ENCODE measurements around the gene CDKAL1.

Gene CDKAL1

DNA sequence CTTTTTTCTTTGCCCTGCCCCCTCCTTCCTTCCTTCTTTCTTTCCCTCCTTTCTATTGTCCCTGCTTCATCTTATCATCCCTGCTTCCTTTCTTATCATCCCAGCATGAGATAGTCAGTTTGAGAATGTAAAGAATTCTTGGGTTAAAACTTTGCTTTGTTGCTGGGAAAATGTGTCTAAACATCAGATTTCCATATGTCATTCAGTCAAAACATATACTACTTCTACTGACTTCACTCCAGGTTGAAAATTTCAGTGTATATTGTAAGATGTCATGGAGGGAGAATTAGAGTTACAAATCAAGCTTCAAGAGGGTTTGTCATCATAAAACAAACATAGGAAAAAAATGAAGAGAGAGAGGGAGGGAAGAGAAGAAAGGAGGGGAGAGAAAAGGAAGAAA is 700.9 kb downstream of the CDKAL1 start:
- Histone ChIP-seq H3K9me3 (replicated peaks in 1 of 2; ENCODE audit: control insufficient read depth in 2 of 2, insufficient read depth in 1 of 2, low read depth in 1 of 2, low read length in 2 of 2) (peaks cover 1 to 20% of the 10 kb centered on the region in 2 donors), H3K27ac (replicated peaks; ENCODE audit: low read length) (no peak overlapping the region), H3K4ac (ENCODE audit: low read length) (no peak overlapping the region), H3K27me3 (ENCODE audit: control insufficient read depth in 3 of 3, insufficient read depth in 3 of 3, low read depth in 1 of 3, low read length in 3 of 3) (no peaks in the 10 kb centered on the region), H3K18ac (ENCODE audit: low read length) (no peak overlapping the region), H3K14ac (ENCODE audit: low read length) (no peak overlapping the region), H2AK5ac (ENCODE audit: low read depth, low read length) (no peak overlapping the region), H3K4me3 (ENCODE audit: low read length in 2 of 2) (no peak overlapping the region), H2BK12ac (ENCODE audit: low read length) (no peak overlapping the region), H2BK15ac (ENCODE audit: low read length) (no peak overlapping the region), H3K36me3 (replicated peaks in 1 of 2; ENCODE audit: control insufficient read depth in 2 of 2, insufficient read depth in 2 of 2, low read length in 2 of 2) (peaks cover 0 to 15% of the 10 kb centered on the region in 2 donors), H2BK5ac (ENCODE audit: low read length) (no peak overlapping the region), H3K4me2 (ENCODE audit: insufficient read depth, low read length, poor library complexity, severe bottlenecking) (no peak overlapping the region), H2BK120ac (ENCODE audit: low read depth, low read length) (no peak overlapping the region), H3K79me1 (ENCODE audit: low read depth, low read length) (no peaks in the 10 kb centered on the region), H4K8ac (ENCODE audit: low read depth, low read length) (no peak overlapping the region), H3K9ac (ENCODE audit: low read depth, low read length, poor library complexity) (no peak overlapping the region), H3K23ac (ENCODE audit: low read depth, low read length, poor library complexity) (no peak overlapping the region), H4K91ac (ENCODE audit: low read depth, low read length, poor library complexity) (no peak overlapping the region), H3K4me1 (ENCODE audit: control insufficient read depth in 2 of 2, insufficient read depth in 1 of 2, low read depth in 1 of 2, low read length in 2 of 2) (no peaks in the 10 kb centered on the region), H2AFZ (ENCODE audit: low read length) (no peak overlapping the region)
- no peak for DNase-seq (ENCODE audit: low spot score)

DNA sequence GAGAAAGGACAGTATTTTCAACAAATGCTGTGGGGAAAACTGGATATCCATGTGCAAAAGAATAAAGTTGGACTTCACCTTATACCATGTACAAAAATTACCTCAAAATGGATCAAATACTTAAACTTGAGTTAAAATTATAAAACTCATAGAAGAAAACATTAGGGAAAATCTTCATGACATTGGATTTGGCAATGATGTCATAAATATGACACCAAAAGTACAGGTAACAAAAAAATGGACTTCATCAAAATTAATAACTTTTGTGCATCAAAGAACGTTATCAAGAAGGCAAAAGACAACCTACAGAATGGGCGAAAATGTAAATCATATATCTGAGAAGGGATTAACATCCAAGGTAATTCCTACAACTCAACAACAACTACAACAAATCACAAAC is 704.0 kb downstream of the CDKAL1 start:
- Histone ChIP-seq H4K91ac (ENCODE audit: low read depth, low read length, poor library complexity) (no peak overlapping the region), H3K18ac (ENCODE audit: low read length) (no peak overlapping the region), H3K36me3 (replicated peaks in 1 of 2; ENCODE audit: control insufficient read depth in 2 of 2, insufficient read depth in 2 of 2, low read length in 2 of 2) (no peaks in the 10 kb centered on the region), H3K4ac (ENCODE audit: low read length) (no peak overlapping the region), H2BK5ac (ENCODE audit: low read length) (no peak overlapping the region), H3K79me1 (ENCODE audit: low read depth, low read length) (no peaks in the 10 kb centered on the region), H3K27me3 (ENCODE audit: control insufficient read depth in 3 of 3, insufficient read depth in 3 of 3, low read depth in 1 of 3, low read length in 3 of 3) (no peaks in the 10 kb centered on the region), H3K27ac (replicated peaks; ENCODE audit: low read length) (no peak overlapping the region), H4K8ac (ENCODE audit: low read depth, low read length) (no peak overlapping the region), H2BK120ac (ENCODE audit: low read depth, low read length) (no peak overlapping the region), H3K4me3 (ENCODE audit: low read length in 2 of 2) (no peak overlapping the region), H2AFZ (ENCODE audit: low read length) (no peak overlapping the region), H3K9ac (ENCODE audit: low read depth, low read length, poor library complexity) (no peak overlapping the region), H3K4me1 (ENCODE audit: control insufficient read depth in 2 of 2, insufficient read depth in 1 of 2, low read depth in 1 of 2, low read length in 2 of 2) (no peaks in the 10 kb centered on the region), H3K9me3 (replicated peaks in 1 of 2; ENCODE audit: control insufficient read depth in 2 of 2, insufficient read depth in 1 of 2, low read depth in 1 of 2, low read length in 2 of 2) (peaks cover 1 to 18% of the 10 kb centered on the region in 2 donors), H3K4me2 (ENCODE audit: insufficient read depth, low read length, poor library complexity, severe bottlenecking) (no peak overlapping the region), H3K14ac (ENCODE audit: low read length) (no peak overlapping the region), H2BK12ac (ENCODE audit: low read length) (no peak overlapping the region), H3K23ac (ENCODE audit: low read depth, low read length, poor library complexity) (no peak overlapping the region), H2AK5ac (ENCODE audit: low read depth, low read length) (no peak overlapping the region), H2BK15ac (ENCODE audit: low read length) (no peak overlapping the region)
- no peak for DNase-seq (ENCODE audit: low spot score)
- WGBS, 2 donors (ENCODE audit: extremely low coverage in 2 of 2, insufficient read length in 2 of 2, insufficient replicate concordance in 1 of 2) = no CpG with 5 or more reads among the region's 2 CpGs

DNA sequence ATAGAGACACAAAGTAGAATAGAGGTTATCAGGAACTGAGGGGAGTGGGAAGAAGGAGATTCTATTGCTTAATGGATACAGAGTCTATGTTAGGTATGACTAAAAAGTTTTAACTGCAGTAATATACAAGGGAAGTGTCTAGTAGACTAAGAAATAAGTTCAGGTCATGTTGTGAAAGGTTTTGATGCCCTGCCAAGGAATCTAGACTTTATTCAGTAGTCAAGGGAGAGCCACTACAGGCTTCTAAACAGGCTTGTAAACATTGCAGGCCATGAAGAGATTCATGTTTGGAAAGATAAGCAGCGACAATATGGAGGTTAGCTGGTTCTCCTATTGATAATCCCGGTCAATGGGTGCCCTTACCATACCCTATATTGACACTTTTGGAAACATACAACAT is 706.5 kb downstream of the CDKAL1 start:
- Histone ChIP-seq H3K4ac (ENCODE audit: low read length) (no peak overlapping the region), H3K79me1 (ENCODE audit: low read depth, low read length) (no peaks in the 10 kb centered on the region), H3K27ac (replicated peaks; ENCODE audit: low read length) (no peak overlapping the region), H3K4me3 (ENCODE audit: low read length in 2 of 2) (no peak overlapping the region), H4K91ac (ENCODE audit: low read depth, low read length, poor library complexity) (no peak overlapping the region), H2BK15ac (ENCODE audit: low read length) (no peak overlapping the region), H3K9ac (ENCODE audit: low read depth, low read length, poor library complexity) (no peak overlapping the region), H3K23ac (ENCODE audit: low read depth, low read length, poor library complexity) (no peak overlapping the region), H2BK12ac (ENCODE audit: low read length) (no peak overlapping the region), H3K9me3 (replicated peaks in 1 of 2; ENCODE audit: control insufficient read depth in 2 of 2, insufficient read depth in 1 of 2, low read depth in 1 of 2, low read length in 2 of 2) (peaks cover 0 to 14% of the 10 kb centered on the region in 2 donors), H2AK5ac (ENCODE audit: low read depth, low read length) (no peak overlapping the region), H3K18ac (ENCODE audit: low read length) (no peak overlapping the region), H3K4me2 (ENCODE audit: insufficient read depth, low read length, poor library complexity, severe bottlenecking) (no peak overlapping the region), H3K14ac (ENCODE audit: low read length) (no peak overlapping the region), H3K4me1 (ENCODE audit: control insufficient read depth in 2 of 2, insufficient read depth in 1 of 2, low read depth in 1 of 2, low read length in 2 of 2) (no peaks in the 10 kb centered on the region), H2BK120ac (ENCODE audit: low read depth, low read length) (no peak overlapping the region), H4K8ac (ENCODE audit: low read depth, low read length) (no peak overlapping the region), H2AFZ (ENCODE audit: low read length) (no peak overlapping the region), H3K27me3 (ENCODE audit: control insufficient read depth in 3 of 3, insufficient read depth in 3 of 3, low read depth in 1 of 3, low read length in 3 of 3) (no peaks in the 10 kb centered on the region), H2BK5ac (ENCODE audit: low read length) (no peak overlapping the region), H3K36me3 (replicated peaks in 1 of 2; ENCODE audit: control insufficient read depth in 2 of 2, insufficient read depth in 2 of 2, low read length in 2 of 2) (no peaks in the 10 kb centered on the region)
- no CpG with 5 or more reads among the region's 2 CpGs for WGBS, 2 donors (ENCODE audit: extremely low coverage in 2 of 2, insufficient read length in 2 of 2, insufficient replicate concordance in 1 of 2)
- DNase-seq (ENCODE audit: low spot score) = no peak

DNA sequence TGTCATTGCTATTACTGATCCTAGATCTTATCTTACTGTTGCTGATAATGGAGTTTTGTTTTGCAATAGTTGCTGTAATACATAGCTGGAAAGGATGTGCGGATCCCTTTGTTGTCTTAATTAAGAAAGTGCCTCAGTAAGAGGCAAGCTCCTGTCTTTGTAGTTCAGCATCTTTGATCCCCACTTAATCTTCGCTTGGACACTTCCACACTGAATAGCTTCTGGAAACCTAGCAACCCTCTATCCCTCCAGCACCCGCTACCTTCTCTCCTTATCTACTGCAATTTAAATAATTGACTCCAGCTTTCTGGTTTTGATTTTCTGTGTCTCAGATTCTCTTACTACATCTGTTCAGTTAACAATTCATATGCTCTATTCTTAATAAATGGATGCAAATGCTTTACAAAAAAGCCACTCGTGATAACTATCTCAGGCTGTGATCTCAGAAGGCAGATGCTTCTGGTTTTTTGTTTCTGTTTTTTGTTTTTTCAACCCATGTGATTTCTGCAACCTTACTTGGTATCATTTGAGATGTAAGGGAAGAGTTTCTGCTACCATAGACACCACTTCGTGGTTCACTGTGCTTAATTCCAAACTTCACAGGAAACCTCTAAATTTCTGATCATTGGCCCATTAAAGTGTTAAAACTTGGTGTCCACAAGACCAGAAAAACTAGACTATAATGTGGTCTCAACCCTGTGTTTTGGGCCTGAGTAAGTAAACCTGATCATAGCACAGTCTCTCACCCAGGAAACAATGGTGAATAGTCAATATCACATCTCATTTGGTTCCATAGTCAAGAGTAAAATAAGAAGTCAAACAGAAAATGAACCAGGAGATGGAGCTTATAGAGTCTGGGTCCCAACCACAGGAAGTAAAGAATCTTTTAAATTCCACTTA is 707.2 kb downstream of the CDKAL1 start:
- Histone ChIP-seq H3K27me3 (ENCODE audit: control insufficient read depth in 3 of 3, insufficient read depth in 3 of 3, low read depth in 1 of 3, low read length in 3 of 3) (no peaks in the 10 kb centered on the region), H3K36me3 (replicated peaks in 1 of 2; ENCODE audit: control insufficient read depth in 2 of 2, insufficient read depth in 2 of 2, low read length in 2 of 2) (no peaks in the 10 kb centered on the region), H2BK12ac (ENCODE audit: low read length) (no peak overlapping the region), H3K4ac (ENCODE audit: low read length) (no peak overlapping the region), H2BK15ac (ENCODE audit: low read length) (no peak overlapping the region), H3K23ac (ENCODE audit: low read depth, low read length, poor library complexity) (no peak overlapping the region), H4K91ac (ENCODE audit: low read depth, low read length, poor library complexity) (no peak overlapping the region), H3K9ac (ENCODE audit: low read depth, low read length, poor library complexity) (no peak overlapping the region), H2AFZ (ENCODE audit: low read length) (no peak overlapping the region), H3K14ac (ENCODE audit: low read length) (no peak overlapping the region), H4K8ac (ENCODE audit: low read depth, low read length) (no peak overlapping the region), H3K4me1 (ENCODE audit: control insufficient read depth in 2 of 2, insufficient read depth in 1 of 2, low read depth in 1 of 2, low read length in 2 of 2) (no peaks in the 10 kb centered on the region), H3K27ac (replicated peaks; ENCODE audit: low read length) (no peak overlapping the region), H3K18ac (ENCODE audit: low read length) (no peak overlapping the region), H3K4me2 (ENCODE audit: insufficient read depth, low read length, poor library complexity, severe bottlenecking) (no peak overlapping the region), H3K9me3 (replicated peaks in 1 of 2; ENCODE audit: control insufficient read depth in 2 of 2, insufficient read depth in 1 of 2, low read depth in 1 of 2, low read length in 2 of 2) (peaks cover 0 to 14% of the 10 kb centered on the region in 2 donors), H2BK120ac (ENCODE audit: low read depth, low read length) (no peak overlapping the region), H3K4me3 (ENCODE audit: low read length in 2 of 2) (no peak overlapping the region), H3K79me1 (ENCODE audit: low read depth, low read length) (no peaks in the 10 kb centered on the region), H2AK5ac (ENCODE audit: low read depth, low read length) (no peak overlapping the region), H2BK5ac (ENCODE audit: low read length) (no peak overlapping the region)
- WGBS, 2 donors (ENCODE audit: extremely low coverage in 2 of 2, insufficient read length in 2 of 2, insufficient replicate concordance in 1 of 2) = no CpG with 5 or more reads among the region's 5 CpGs
- no peak for DNase-seq (ENCODE audit: low spot score)

All from neuronal stem cell (in vitro differentiated cells).